HUDEP-2 (cell line): Measurements from ENCODE around the gene PJA2.

ENCODE experiments used
- DNase-seq, 76 experiments: peaks; one replicate each; lab custom pipeline; 2025; ENCODE audit not compliant: unreplicated experiment in 76 of 76; lab: John Stamatoyannopoulos, UW

Gene PJA2

DNA sequence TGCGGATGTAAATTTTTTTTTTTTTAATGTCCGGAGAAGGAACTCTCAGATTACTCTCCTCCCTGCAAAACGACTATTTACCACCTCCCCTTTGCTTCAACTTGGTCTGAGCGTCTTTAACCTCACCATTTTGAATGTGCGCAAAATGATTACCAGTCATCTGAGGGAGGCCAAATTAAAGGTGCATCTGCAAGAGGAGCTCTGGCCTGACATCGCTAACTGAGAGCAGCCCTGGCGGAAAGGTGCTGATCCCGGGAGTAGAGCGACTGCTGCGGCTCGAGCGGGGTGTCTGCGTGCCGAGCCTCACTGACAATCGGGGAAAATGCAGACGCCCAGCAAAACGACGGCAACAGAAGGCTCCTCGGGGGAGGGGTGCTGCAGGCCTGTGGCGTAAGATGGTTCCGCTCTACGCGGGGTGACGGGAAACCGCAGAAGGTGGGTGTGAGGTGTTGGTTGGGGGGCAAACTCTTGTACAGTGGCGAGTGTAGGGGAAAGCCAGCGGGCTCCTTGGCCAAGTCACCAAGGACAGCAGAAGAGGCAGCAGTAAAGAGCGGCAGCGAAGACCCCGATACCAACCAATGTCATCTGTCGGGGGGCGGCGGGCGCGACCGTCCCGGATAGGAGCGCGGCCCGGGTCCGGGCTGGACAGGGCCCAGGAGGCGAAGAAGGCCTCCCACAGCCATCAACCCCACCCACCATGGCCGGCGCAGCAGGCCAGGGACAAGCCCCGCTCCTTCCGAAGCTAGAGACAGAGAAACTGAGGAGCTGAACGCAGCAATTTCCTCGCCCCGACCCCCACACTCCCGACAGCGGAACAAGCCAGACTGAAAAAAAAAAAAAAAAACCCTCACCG, 557 bp downstream of the PJA2 start:
- peak in 72 of 76 experiments; percentile 10 to 80 (median 60) for DNase-seq

DNA sequence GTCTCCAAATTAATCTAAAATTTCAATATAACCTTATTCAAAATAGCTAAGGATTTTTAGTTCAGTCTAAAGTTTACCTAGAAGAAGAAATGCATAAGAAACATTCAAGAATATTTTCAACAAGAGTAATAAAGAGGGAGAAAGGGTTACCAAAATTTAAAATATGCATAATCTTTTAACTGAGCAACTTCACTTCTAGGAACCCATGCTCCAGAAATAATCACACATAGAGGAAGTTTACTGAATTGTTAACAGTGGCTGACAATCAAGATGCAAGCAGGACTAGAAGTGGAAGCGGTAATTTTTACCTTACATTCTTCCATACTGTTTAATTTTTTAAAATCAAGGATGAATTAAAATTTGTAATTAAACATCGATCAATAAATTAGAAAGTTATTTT, 1.9 kb downstream of the PJA2 start:
- DNase-seq = peak in 3 of 76 experiments; percentile 11 to 12 (median 11)

DNA sequence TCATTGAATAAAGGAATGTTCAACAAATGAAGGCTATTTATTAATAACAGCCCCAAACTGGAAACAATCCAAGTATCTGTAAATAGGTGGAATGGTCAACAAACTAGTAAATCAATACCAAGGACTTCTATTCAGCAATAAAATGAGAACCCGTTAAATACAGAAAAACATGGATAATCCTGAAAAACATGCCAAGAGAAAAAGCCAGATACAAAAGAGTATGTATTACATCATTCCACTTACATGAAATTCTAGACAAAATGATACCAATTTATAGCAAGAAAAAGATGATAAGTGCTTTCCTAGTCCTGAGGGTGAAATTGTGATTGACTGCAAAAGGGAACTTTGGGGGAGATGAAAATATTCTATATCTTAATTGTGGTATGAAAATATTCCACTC, 3.1 kb downstream of the PJA2 start:
- DNase-seq = no peak

DNA sequence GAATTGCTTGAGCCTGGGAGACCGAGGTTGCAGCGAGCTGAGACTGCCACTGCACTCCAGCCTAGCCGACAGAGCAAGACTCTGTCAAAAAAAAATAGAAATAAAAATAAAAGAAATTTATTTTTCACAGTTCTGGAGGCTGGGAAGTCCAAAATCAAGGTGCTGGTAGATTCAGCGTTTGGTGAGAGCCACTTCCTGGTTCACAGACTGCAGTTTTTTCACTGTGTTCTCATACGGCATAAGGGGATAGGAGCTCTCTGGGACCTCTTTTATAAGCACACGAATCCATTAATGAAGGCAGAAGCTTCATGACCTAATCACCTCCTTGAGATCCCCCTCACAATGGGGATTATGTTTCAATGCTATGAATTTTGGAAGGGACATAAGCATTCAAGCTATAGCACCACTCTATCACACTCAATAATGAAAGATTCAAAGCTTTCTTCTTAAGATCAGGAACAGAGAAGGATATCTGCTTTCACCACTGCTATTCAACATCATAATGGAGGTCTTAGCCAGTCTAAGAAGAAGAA, 5.3 kb downstream of the PJA2 start:
- no peak for DNase-seq

DNA sequence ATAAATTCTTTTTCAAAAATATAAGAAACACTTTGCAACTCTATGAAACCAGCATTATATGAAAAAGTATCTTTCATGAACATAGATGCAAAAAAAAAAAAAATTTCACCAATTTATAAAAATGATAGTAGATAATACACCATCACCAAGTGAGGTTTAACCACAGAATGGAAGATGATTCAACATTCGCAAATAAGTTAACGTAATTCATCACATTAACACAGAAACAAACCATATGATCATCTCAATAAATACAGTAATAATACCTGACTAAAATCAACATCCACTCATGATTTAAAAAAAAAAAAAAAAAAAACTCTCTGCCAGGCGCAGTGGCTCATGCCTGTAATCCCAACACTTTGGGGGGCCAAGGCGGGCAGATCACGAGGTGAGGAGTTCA, 6.3 kb downstream of the PJA2 start:
- DNase-seq = no peak

DNA sequence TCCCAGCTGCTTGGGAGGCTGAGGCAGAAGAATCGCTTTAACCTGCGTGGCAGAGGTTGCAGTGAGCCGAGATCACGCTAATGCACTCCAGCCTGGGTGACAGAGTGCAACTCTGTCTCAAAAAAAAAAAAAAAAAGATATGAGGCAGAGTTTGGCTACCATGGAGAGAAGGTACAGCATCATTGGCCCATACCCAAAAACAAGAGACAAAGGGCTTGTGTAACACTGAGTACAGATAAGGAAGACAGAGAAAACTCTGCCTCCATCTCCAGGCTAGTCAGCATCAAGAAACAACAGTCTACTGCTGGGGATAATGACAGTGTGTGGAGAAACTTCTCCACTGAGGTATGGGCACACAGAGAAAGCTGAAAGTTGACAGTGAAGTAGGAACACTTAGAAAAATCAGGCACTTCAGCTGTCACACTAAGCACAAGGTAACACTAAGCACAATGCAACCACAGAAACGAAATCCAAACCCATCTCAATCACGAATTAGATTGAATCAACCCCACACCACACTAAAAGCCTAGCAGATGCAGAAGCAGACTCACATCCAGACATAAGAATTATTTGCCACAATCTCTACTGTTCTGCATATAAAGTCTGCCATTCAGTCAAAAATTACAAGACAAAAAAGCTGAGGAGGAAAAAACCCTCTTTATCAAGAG, 10.5 kb downstream of the PJA2 start:
- peak in 25 of 76 experiments; percentile 7 to 68 (median 23) for DNase-seq

DNA sequence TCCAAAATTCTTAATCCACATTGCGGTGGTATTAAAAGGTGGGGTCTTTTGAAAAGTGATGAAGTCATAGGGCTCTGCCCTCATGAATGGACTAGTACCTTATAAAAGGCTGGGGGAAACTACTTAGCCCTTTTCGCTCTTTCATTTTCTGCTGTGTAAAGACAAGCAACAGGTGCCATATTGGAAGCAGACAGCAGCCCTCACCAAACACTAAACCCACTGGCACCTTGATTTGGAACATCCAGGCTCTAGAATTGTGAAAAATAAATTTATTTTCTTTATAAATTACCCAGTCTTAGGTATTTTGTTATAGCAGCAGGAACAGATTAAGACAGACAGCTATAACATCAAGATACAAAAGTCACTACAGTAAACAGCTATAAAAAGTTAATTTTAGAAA, 12.8 kb downstream of the PJA2 start:
- DNase-seq = no peak

DNA sequence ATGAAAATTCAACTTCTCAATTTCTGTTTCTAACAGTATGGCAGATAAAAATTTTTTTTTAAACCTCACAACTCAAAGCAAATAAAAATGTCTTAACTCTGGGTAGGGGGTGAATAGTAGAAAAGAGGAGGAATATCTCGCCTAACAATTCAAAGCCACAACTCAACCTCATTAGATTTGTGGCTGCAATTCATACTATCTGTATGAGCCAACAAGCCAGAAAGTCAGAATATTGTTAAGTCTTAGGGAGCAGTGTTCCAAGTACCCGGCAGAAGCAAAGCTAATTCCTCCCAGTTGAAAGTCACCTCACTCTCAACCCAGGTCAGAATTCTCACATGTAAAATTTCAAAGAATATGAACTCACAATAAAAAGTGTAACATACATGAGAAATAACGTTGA, 15.0 kb downstream of the PJA2 start:
- no peak for DNase-seq

DNA sequence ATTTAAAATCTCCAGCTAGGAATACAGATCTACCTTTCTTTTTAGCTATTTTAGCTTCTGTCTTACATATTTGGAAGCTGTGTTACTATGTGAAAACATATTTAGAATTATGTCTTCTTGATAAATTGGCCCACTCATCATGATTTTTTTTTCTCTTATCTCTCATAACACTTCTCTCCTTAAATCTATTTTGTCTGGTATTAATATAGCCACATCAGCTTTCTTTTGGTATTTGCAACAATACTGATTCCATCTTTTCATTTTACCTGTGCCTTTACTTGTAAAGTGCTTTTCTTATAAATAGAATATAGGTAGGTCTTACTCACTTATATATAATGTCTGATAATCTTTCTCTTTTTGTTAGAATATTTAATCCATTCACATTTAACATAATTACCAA, 19.6 kb downstream of the PJA2 start:
- no peak for DNase-seq

DNA sequence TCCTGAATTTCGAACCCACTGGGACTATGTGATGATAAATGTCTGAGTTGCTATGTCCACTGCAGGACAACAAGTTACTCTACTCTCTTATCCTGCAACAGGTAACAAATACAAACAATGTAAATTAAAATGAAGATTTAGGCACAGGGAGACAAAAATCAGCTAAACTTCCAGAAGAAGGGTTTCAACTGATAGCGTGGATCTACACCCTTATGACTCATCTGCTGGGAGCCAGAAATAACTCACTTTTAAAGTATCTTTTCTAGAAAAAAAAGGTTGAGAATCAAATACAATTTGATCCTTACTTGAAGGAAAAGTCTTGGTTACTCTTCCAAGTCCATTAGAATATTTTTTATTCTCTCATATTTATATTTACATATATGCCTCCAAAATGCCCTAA, 21.4 kb downstream of the PJA2 start:
- DNase-seq = peak in 4 of 76 experiments; percentile 8 to 34 (median 18)

DNA sequence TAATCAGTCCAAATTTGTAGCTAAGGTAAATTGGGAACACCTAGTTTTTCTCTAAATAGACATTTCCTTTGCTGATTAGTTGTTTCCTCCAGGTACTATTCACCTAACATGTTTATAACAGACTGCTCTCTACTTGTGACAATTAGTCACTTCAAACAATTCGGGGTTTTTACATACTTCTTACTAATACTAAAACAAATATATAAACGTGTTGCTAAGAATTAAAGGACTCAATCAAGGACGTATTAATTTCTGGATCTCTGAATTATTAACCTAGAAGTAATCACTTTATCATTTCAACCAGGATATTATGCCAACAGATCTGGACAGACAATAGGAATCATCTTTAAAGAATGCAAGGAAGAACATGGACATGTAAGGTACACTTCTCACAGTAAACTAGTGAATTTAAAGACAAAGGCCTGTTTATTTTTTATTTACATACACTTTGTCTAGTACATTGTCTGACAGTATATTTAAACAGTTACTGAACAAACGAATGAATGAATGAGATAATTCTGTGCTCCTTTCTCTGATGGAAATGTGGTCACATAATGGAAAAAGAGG, 22.3 kb downstream of the PJA2 start:
- DNase-seq = no peak

DNA sequence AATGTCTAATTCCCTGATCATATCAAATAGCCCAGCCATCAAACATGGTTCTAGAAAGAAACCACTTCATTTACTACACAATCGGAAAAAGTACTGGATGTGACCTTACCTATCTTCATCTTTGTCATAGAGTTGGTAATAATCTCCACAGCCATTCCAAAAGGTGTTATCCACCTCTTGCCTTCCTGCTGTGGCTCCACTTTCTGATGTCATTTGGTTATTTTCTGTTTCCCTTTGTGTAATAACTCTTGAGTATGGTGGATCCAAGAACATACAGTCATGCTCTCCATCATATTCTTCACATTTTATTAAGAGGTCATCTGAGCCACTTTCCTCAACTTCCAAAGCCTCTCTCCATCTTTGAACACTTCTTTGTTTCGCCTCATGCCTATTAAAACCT, 31.7 kb downstream of the PJA2 start:
- no peak for DNase-seq

DNA sequence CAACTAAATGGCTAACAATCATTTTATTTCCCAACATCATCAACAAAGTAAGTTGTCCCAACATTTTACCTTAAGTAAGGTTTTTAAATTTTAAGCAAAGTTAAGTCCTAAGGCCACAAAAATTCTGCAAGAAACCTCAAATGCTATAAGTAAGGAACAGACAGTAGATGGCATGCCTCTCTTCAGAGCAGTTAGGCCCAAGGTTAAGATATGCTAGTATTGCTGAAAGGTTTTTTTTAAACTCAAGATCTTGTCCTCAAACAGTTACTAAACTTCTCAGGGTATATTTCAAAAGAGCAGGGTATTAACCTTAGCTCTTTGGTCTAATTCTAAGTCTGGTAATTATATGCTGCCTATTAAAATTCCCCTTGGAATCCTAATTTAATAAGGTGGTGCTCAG, 35.1 kb downstream of the PJA2 start:
- no peak for DNase-seq

DNA sequence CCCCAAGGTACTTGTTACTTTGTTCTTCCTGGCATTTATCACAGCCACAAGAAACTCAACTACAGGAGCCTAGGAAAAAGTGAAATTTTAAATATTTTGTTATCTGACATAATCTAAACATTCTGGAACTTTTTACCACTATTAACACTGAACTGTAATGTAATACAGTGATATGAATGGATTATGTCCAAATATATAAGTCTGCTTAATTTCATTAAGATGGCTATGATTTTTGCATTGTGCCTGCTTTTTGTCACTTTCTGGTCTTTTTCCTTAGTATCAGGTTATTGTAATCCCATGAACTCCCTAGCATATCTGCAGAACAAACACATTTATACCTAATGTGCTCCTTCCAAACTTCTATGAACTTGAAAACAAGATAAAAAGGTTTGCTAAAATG, 35.8 kb downstream of the PJA2 start:
- DNase-seq = no peak

DNA sequence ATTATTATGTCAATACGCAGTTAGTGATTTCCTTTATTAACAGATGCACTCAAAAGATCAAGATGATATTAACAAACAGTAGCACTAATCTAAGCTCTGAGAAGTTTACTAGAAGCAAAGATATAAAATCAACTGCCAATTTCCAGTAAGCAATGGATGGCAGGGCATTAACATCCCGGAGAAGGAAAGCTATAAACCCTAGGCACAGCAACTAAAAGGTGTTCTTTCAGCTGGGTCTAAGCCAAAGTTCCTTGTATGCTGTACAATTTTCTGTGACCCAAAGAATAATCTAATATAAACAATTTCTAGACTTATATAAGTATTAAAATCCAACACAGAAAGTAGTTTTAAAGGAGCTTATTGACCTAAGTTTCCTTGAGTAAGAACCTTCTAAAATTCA, 39.4 kb downstream of the PJA2 start:
- DNase-seq = no peak

DNA sequence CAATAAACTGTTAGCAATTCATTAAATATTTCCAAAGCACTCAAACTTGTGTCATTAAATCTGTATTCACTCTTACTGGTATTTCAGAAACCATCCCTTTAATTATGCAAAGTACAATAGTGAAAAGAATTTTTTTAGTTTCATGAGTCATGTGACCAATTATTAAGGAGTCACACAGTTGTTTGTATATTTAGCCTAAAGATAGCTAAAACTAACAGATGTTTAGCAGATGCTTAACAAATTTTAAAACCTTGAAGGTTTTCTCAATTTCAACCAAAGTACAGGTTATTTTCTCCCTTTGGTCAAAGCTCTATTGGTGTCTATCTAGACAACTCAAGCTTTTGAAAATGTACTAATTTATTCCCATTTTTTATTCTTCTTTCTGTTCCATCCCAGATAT, 44.1 kb downstream of the PJA2 start:
- no peak for DNase-seq

DNA sequence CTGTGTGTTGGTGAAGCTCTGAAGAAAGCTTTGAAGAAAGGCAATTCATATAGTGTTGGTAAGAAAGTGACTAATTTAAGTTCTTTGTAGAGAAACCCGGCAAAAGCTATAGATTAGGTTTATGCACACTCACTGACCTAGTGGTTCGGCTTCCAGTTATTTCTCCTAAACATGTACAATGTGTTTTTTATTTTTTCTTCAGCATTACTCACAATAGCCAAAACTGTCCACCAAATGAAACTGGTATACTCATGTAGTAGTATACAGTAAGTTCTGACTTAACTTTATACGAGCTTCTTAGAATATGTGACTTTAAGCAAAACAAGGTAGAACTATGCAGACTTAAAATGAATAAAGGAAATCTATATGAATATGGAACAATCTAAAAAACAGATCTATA, 44.8 kb downstream of the PJA2 start:
- DNase-seq = no peak

DNA sequence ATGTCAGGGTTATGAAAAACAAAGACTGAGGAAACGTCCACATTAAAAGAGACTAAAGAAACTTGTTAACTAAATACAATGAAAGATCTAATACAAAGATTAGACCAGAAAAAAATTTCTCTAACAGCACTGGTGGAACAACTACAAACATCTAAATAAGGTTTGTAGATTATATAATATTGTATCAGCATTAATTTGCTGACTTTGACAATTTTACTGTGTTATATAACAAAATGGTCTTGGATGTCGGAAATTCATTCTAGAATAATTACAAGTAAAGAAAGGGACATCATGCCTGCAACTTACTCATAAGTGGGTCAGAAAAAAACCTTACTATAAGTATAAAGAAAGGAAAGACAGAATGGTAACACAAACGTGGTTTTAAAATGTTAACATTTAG, 50.1 kb downstream of the PJA2 start:
- DNase-seq = no peak

DNA sequence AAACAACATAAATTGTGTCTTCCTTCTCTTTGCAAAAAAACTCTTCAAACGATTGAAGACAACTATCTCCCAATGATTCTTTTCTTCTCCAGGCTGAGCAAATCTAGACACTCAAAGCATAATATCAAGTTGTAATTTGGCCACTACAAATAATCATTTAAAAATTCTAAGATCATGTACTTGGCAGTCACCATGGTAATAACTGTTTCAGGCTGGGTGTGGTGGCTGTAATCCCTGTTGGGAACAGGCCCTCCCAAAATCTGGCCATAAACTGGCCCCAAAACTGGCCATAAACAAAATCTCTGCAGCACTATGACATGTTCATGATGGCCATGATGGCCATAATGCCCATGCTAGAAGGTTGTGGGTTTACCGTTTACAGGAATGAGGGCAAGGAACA, 52.0 kb downstream of the PJA2 start:
- DNase-seq = no peak

DNA sequence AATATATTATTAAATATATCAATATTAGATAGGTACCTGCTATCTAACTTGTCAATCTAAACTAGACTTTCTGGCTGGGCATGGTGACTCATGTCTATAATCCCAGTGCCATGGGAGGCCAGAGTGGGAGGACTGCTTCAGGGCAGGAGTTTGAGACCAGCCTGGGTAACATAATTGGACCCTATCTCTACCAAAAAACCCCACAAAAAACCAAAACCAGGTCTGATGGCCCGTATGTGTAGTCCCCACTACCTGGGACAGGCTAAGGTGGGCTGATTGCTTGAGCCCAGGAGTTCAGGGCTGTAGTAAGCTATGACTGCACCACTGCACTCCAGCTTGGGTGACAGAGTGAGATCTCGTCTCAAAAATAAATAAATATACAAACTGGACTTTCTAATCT, 55.0 kb downstream of the PJA2 start:
- DNase-seq = peak in 1 of 76 experiments; percentile 3

DNA sequence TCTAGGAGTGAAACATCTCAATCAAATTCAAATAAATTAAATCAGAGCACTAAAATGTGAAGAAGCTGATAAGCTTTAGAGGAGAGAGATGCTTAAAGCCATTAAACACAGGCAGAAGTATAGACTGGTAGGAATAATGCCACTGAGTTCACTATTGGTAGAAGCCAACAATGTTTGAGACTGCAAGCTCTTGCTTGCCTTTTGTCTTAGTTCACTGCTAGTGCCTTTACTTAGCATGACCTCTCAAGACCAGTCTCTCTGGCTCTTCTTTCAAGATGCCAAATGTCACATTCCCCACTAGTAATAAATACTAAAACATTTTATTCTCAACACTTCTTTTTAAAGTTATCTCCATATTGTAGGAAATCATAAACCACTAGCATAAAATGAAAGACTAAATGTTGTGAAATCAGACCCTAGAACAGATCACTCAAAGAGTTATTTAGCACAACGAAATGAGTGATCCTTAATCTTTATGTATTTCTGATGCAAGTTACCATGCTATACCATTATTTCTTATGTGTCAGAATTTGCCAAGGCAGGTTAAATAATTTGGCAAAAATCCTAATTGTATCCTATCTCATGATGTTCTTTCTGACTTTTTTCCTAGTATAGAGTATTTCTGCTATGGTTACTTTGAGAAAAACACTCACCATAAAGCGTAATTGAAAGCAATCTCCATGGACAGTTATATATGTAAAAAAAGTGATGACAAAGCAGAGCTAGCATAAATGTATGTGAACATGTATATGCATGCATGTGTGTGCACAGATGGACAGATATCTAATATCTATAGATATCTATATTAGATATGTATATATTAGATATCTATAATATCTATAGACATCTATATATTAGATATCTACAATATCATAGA, 57.5 kb downstream of the PJA2 start:
- peak in 3 of 76 experiments; percentile 3 to 11 (median 5) for DNase-seq
